ENCODE results near the gene VPS11. TPM values are rescaled to one million over a fixed set of nuclear protein-coding genes. Genes with fewer than 3 reads are reported as not detected.

Gene VPS11
- total RNA-seq, 1 donor from 2014 or later, result 45.6 TPM

DNA sequence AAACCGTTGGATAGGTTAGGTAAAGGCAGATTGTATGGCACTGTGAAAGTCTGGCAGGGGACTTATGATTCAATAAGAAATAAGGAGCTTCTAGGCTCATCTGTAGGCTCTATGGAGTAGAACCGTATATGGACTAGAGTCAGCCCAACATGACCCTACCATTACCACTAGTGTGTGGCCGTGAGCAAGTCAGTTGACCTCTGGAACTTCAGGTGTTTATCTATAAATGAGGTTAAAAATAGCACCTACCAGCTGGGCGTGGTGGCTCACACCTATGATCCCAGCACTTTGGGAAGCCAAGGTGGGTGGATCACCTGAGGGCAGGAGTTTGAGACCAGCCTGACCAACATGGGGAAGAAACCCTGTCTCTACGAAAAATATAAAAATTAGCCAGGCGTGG is 58.2 kb downstream of the VPS11 start:
- no peak for ATAC-seq
- intact Hi-C loops (cut with DNase I), result no loop called here
- no peak overlapping the region for H3K4me3 ChIP-seq
- H3K36me3 ChIP-seq, result peaks cover 60% of the 10 kb centered on the region
- no peak overlapping the region for H3K27ac ChIP-seq
- DNase-seq, result no peak
- no peaks in the 10 kb centered on the region for H3K9me3 ChIP-seq
- H3K27me3 ChIP-seq (ENCODE audit: low read depth), result no peaks in the 10 kb centered on the region
- no peak for TF ChIP-seq CTCF (IDR thresholded peaks at IDR 0.05)
- peaks cover 11% of the 10 kb centered on the region for H3K4me1 ChIP-seq

DNA sequence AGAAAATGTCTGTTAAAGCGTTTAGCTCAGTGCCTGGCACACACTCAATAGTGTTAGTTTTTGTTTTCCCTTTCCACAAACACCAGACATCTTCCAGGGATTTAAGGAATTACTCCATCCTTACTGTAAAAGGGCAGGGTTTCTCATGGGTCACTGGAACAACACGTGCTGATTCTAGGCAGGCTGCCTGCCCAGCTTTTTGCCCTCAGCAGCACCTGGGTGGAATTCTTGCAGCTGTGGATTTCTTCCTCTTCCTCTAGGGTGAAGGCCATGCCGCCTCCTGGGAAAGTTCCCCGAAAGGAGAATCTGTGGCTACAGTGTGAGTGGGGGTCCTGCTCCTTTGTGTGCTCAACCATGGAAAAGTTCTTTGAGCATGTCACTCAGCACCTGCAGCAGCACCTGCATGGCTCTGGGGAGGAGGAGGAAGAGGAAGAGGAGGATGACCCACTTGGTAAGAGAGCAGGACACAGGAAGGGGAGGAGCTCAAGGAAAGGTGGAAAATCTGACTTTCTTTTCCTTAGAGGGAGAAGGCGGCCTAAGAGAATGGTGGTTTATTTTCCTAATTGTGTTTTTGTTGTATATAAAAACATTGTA is 59.2 kb downstream of the VPS11 start:
- DNase-seq (no peak), ATAC-seq (no peak)
- H3K4me3 ChIP-seq, result no peak overlapping the region
- no peaks in the 10 kb centered on the region for H3K27me3 ChIP-seq (ENCODE audit: low read depth)
- H3K4me1 ChIP-seq, result peaks cover 10% of the 10 kb centered on the region
- intact Hi-C loops (cut with DNase I), result no loop called here
- H3K9me3 ChIP-seq, result no peaks in the 10 kb centered on the region
- TF ChIP-seq CTCF (IDR thresholded peaks at IDR 0.05), result no peak
- peaks cover 70% of the 10 kb centered on the region for H3K36me3 ChIP-seq
- no peak overlapping the region for H3K27ac ChIP-seq

DNA sequence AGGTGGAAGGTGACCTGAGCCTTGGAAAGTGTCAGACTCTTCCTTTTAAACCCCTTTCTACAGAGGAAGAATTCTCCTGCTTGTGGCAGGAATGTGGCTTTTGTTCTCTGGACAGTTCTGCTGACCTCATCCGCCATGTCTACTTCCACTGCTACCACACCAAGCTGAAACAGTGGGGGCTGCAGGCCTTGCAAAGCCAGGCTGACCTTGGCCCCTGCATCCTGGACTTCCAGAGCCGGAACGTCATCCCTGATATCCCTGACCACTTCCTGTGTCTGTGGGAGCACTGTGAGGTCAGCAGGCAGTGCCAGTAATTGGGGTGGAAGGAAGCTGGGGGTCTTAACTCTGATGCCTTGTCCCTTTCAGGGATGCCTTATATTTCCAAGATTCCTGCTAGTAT is 63.0 kb downstream of the VPS11 start:
- TF ChIP-seq CTCF (IDR thresholded peaks at IDR 0.05), result no peak
- Histone ChIP-seq H3K27ac (no peak overlapping the region), H3K9me3 (no peaks in the 10 kb centered on the region), H3K4me1 (no peaks in the 10 kb centered on the region), H3K36me3 (peaks cover 88% of the 10 kb centered on the region), H3K27me3 (ENCODE audit: low read depth) (no peaks in the 10 kb centered on the region), H3K4me3 (no peak overlapping the region)
- DNase-seq, result no peak
- intact Hi-C loops (cut with DNase I), result no loop called here
- no peak for ATAC-seq

Small RNA genes within 50 kb of the gene (microRNA-seq; reads per million reads assigned to microRNA genes)
- not detected for gene MIR3656 (ENCODE audit: borderline number of aligned reads)

Other genes with a start within 250 kb of the VPS11 start
- 0.09 TPM for gene CXCR5, start 183.9 kb upstream of the VPS11 start, total RNA-seq
- 48.9 TPM for gene BCL9L, start 141.9 kb upstream of the VPS11 start, total RNA-seq
- not detected for gene UPK2, start 111.5 kb upstream of the VPS11 start, total RNA-seq
- not detected for gene FOXR1, start 96.1 kb upstream of the VPS11 start, total RNA-seq
- gene CENATAC, start 69.7 kb upstream of the VPS11 start, total RNA-seq, result 51.0 TPM
- 878 TPM for gene RPS25, start 49.5 kb upstream of the VPS11 start, total RNA-seq
- gene TRAPPC4, start 49.1 kb upstream of the VPS11 start, total RNA-seq, result 49.7 TPM
- gene SLC37A4, start 36.9 kb upstream of the VPS11 start, total RNA-seq, result 13.2 TPM
- gene HYOU1, start 10.6 kb upstream of the VPS11 start, total RNA-seq, result 115 TPM
- gene HMBS, start 17.1 kb downstream of the VPS11 start, total RNA-seq, result 16.7 TPM
- 40.6 TPM for gene DPAGT1, start 34.0 kb downstream of the VPS11 start, total RNA-seq
- 16.5 TPM for gene C2CD2L, start 39.5 kb downstream of the VPS11 start, total RNA-seq
- gene HINFP, start 53.8 kb downstream of the VPS11 start, total RNA-seq, result 31.0 TPM
- 0.15 TPM for gene ABCG4, start 81.2 kb downstream of the VPS11 start, total RNA-seq
- gene NLRX1, start 100.9 kb downstream of the VPS11 start, total RNA-seq, result 16.5 TPM
- not detected for gene NHERF4, start 117.7 kb downstream of the VPS11 start, total RNA-seq
- gene CBL, start 138.5 kb downstream of the VPS11 start, total RNA-seq, result 39.0 TPM
- gene MCAM, start 249.3 kb downstream of the VPS11 start, total RNA-seq, result 67.1 TPM

Data from lower lobe of right lung (tissue), 2 donors.